Brain microvascular endothelial cell (primary cell): ENCODE data around the gene ITGAD.

Experiments used
- DNase-seq: peaks from one replicate; pipeline ENCODE4 v3.0.0-alpha.2; 2020
- H3K27ac ChIP-seq: fragments of 250-450 bp; sonication (Bioruptor Pico); 2 replicates; pipeline ENCODE4 v1.5.1; 2020; ENCODE audit warnings: mild to moderate bottlenecking, moderate library complexity
- H3K27me3 ChIP-seq: fragments of 250-450 bp; sonication (Bioruptor Pico); replicated peaks from 2 replicates; pipeline ENCODE4 v1.5.1; 2020; ENCODE audit warnings: mild to moderate bottlenecking
- H3K36me3 ChIP-seq: fragments of 250-450 bp; sonication (Bioruptor Pico); replicated peaks from 2 replicates; pipeline ENCODE4 v1.5.1; 2020; ENCODE audit warnings: mild to moderate bottlenecking
- H3K4me3 ChIP-seq: 2 replicates; pipeline ENCODE4 v1.5.1; 2011; ENCODE audit warnings: low read depth, mild to moderate bottlenecking, control low read depth, low read length, moderate library complexity
- in situ Hi-C: cut with HindIII; loops from 2 replicates; pipeline ENCODE4 v1.10.0; 2017; ENCODE audit warnings: low sequenced_read_pairs, low pct_ligation_motif_present
- TF ChIP-seq, protein P1 (sequence below): IDR thresholded peaks from 2 replicates; pipeline ENCODE4 v1.5.1; 2011; ENCODE audit warnings: low read depth, mild to moderate bottlenecking, moderate library complexity, low read length, control low read depth, inconsistent platforms; ENCODE audit errors: missing control alignments

Gene ITGAD

DNA sequence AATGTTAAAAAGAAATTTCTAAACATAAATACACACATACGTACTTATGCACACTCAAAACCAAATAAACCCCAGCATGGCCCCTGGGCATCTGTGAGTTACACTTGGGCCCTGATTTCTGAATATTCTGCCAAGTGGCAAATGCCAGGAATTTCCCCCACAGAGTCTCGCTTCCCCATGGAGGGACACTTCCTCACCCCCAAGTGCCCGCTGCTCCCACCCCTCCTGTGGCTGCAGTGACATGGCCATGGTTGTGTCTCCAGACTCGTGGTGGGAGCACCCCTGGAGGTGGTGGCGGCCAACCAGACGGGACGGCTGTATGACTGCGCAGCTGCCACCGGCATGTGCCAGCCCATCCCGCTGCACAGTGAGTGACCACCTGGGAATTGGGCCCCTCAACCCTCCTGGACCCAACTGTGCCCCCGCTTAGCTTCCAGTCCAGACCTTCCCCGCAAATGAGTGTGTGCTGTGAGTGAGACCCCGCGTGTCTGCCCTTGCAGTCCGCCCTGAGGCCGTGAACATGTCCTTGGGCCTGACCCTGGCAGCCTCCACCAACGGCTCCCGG lies 4.0 kb downstream of the ITGAD start:
- Histone ChIP-seq H3K27me3 (no peaks in the 10 kb centered on the region), H3K36me3 (no peaks in the 10 kb centered on the region), H3K27ac (no peak overlapping the region), H3K4me3 (no peak overlapping the region)
- in situ Hi-C loops: no loop called here
- TF ChIP-seq, protein P1, sequence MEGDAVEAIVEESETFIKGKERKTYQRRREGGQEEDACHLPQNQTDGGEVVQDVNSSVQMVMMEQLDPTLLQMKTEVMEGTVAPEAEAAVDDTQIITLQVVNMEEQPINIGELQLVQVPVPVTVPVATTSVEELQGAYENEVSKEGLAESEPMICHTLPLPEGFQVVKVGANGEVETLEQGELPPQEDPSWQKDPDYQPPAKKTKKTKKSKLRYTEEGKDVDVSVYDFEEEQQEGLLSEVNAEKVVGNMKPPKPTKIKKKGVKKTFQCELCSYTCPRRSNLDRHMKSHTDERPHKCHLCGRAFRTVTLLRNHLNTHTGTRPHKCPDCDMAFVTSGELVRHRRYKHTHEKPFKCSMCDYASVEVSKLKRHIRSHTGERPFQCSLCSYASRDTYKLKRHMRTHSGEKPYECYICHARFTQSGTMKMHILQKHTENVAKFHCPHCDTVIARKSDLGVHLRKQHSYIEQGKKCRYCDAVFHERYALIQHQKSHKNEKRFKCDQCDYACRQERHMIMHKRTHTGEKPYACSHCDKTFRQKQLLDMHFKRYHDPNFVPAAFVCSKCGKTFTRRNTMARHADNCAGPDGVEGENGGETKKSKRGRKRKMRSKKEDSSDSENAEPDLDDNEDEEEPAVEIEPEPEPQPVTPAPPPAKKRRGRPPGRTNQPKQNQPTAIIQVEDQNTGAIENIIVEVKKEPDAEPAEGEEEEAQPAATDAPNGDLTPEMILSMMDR: no peak
- no peak for DNase-seq

DNA sequence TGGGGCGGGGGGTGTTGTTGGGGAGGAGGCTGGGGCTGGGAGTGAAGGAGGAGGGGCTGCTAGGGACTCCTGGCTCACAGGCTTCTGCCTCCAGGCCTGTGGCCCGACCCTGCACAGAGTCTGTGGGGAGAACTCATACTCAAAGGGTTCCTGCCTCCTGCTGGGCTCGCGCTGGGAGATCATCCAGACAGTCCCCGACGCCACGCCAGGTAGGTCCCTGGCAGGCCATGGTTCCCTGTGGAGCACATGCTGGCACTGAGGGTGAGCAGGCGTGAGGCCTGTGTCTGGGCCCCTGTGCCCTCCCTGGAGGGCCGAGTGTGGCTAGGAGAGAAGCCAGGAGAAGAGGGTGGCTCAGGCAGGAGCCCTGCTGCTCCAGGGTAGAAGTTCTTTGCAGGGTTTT lies 4.6 kb downstream of the ITGAD start:
- Histone ChIP-seq H3K27me3 (no peaks in the 10 kb centered on the region), H3K36me3 (no peaks in the 10 kb centered on the region), H3K27ac (no peak overlapping the region), H3K4me3 (no peak overlapping the region)
- no peak for DNase-seq
- in situ Hi-C loops: no loop called here
- TF ChIP-seq, protein P1: no peak

DNA sequence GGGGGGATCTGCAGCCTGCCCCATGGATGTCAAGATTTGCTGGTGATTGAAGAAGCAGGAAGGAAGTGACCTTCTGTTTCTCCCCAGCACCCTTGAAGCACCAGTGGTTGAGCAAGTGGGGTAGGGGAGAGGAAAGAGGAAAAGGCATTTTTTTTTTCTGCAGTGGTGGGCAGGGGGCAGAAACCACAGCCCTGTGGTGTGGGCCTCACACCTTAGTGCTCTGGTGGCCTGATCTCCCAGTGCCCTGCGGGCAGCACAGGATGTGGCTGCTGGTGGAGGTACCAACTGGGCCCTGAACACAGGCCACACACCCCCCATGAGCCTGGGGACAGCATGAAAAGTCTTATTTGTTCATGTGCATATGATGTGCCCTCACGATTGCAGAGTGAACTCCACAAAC lies 7.1 kb downstream of the ITGAD start:
- TF ChIP-seq, protein P1: no peak
- Histone ChIP-seq H3K27me3 (no peaks in the 10 kb centered on the region), H3K4me3 (no peak overlapping the region), H3K27ac (no peak overlapping the region), H3K36me3 (no peaks in the 10 kb centered on the region)
- in situ Hi-C loops: no loop called here
- DNase-seq: no peak

DNA sequence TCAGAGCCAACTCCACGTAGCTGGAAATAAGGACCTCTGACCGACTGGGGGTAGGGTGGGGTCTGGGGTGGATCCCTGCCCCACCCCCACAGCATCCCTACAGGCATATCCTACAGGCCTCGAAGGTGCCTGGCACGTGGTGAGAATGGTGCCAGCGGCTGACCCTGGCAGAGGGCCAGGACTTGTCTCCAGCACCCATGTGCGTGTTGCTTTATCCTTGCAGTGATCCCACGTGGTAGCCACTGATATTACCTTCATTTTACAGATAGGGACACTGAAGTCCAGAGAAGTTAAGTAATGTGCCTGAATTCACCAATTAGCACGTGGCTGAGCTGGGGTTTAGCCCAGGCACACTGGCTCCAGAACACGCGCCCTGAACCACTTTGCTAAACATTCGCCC lies 8.3 kb downstream of the ITGAD start:
- H3K4me3 ChIP-seq: no peak overlapping the region
- no peak for DNase-seq
- H3K36me3 ChIP-seq: no peaks in the 10 kb centered on the region
- no peak overlapping the region for H3K27ac ChIP-seq
- TF ChIP-seq, protein P1: no peak
- H3K27me3 ChIP-seq: no peaks in the 10 kb centered on the region
- in situ Hi-C loops: no loop called here

DNA sequence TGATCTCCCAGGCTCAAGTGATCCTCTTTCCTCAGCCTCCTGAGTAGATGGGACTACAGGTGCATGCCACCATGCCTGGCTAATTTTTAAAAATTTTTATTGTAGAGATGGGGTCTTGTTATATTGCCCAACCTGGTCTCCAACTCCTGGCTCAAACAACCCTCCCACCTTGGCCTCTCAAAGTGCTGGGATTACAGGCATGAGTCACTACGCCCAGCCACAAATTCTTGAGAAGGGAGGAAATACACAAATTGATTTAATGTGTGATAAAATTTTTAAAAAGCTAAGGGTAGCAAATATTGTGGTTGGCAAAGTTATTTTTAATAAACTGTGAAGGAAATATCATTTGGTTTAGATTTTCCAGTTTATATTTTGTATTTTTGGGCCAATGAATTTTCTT lies 9.6 kb downstream of the ITGAD start:
- DNase-seq: no peak
- TF ChIP-seq, protein P1: no peak
- Histone ChIP-seq H3K27me3 (no peaks in the 10 kb centered on the region), H3K4me3 (no peak overlapping the region), H3K36me3 (no peaks in the 10 kb centered on the region), H3K27ac (no peak overlapping the region)
- in situ Hi-C loops: no loop called here

DNA sequence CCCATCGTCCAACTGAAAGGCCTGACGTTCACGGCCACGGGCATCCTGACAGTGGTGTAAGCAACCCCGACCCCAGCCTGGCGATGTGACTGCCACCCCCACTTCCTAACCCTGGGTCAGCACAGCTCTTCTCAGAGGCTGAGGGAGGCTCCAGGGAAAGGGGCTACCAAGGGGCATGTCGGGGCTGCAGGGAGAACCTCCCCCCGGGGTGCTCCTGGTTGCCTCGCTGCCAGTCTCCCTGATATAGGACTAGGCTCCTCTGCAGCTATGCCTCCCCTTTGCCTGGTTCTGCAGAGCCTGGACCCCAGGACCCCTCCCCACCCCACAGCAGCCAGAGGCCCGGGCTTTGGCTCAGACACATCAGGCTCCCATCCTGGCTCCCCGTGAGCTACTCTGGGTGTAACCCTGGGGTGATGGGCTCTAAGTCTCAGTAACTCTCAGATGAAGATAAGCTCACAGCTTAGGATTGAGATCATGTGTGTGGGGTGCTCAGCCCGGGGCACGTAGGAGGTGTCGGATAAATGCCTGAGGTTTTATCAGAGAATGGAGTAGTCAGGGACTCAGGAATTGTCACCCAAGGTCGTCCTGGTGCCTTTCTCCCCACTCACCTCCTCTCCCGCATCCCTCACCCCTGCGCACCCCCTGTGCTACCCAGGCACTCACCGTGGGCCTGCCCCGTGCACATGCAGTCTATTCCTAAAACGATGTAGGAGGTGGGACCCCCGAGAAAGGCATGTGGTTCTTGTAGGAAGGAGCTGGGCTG lies 10.6 kb downstream of the ITGAD start:
- Histone ChIP-seq H3K27ac (no peak overlapping the region), H3K4me3 (no peak overlapping the region), H3K27me3 (no peaks in the 10 kb centered on the region), H3K36me3 (no peaks in the 10 kb centered on the region)
- TF ChIP-seq, protein P1: no peak
- DNase-seq: no peak
- in situ Hi-C loops: no loop called here
